ENCODE measurements around the gene FOXL2.
A peak's percentile ranks its signal among the peaks of the same experiment; 100 is the strongest.
"Not testable (repeated sequence)": the region's sequence is repeated elsewhere in the genome, so short reads cannot be mapped to it uniquely, and the experiment has no call there.

Gene FOXL2

GRCh38 chr3:138933068-138933668 lies 13.8 kb downstream of the FOXL2 start:
- DNase-seq (ENCODE audit: low spot score): no peak

- no peak for DNase-seq (ENCODE audit: low spot score)
Observed at GRCh38 chr3:138928727-138929372, 18.1 kb downstream of the FOXL2 start.

GRCh38 chr3:138923531-138923994 lies 23.4 kb downstream of the FOXL2 start:
- peak; percentile 94 for DNase-seq (ENCODE audit: low spot score)

GRCh38 chr3:138922400-138922799 lies 24.5 kb downstream of the FOXL2 start:
- DNase-seq (ENCODE audit: low spot score): not testable (repeated sequence)

- DNase-seq (ENCODE audit: low spot score): no peak
Observed at GRCh38 chr3:138921316-138922292, 25.3 kb downstream of the FOXL2 start.

GRCh38 chr3:138919325-138919724 lies 27.6 kb downstream of the FOXL2 start:
- no peak for DNase-seq (ENCODE audit: low spot score)

GRCh38 chr3:138916824-138917223 lies 30.1 kb downstream of the FOXL2 start:
- DNase-seq (ENCODE audit: low spot score): no peak

GRCh38 chr3:138915503-138916498 lies 31.1 kb downstream of the FOXL2 start:
- peak; percentile 96 for DNase-seq (ENCODE audit: low spot score)

- no peak for DNase-seq (ENCODE audit: low spot score)
Observed at GRCh38 chr3:138914870-138915502, 32.0 kb downstream of the FOXL2 start.

- DNase-seq (ENCODE audit: low spot score): no peak
Observed at GRCh38 chr3:138913766-138914165, 33.2 kb downstream of the FOXL2 start.

GRCh38 chr3:138912237-138912636 lies 34.7 kb downstream of the FOXL2 start:
- no peak for DNase-seq (ENCODE audit: low spot score)

- DNase-seq (ENCODE audit: low spot score): no peak
Observed at GRCh38 chr3:138911621-138912020, 35.3 kb downstream of the FOXL2 start.

- DNase-seq (ENCODE audit: low spot score): no peak
Observed at GRCh38 chr3:138909904-138910303, 37.0 kb downstream of the FOXL2 start.

GRCh38 chr3:138908846-138909245 lies 38.1 kb downstream of the FOXL2 start:
- DNase-seq (ENCODE audit: low spot score): no peak

- no peak for DNase-seq (ENCODE audit: low spot score)
Observed at GRCh38 chr3:138907539-138907938, 39.4 kb downstream of the FOXL2 start.

GRCh38 chr3:138902171-138902570 lies 44.8 kb downstream of the FOXL2 start:
- no peak for DNase-seq (ENCODE audit: low spot score)

GRCh38 chr3:138901567-138901966 lies 45.4 kb downstream of the FOXL2 start:
- DNase-seq (ENCODE audit: low spot score): no peak

- DNase-seq (ENCODE audit: low spot score): no peak
Observed at GRCh38 chr3:138899351-138899991, 47.5 kb downstream of the FOXL2 start.

- no peak for DNase-seq (ENCODE audit: low spot score)
Observed at GRCh38 chr3:138898708-138899107, 48.2 kb downstream of the FOXL2 start.

GRCh38 chr3:138898301-138898700 lies 48.6 kb downstream of the FOXL2 start:
- DNase-seq (ENCODE audit: low spot score): no peak
